Transverse colon (tissue), 3 donors: ENCODE data around the gene AMACR.

Experiments used
- EP300 ChIP-seq: sonication (generic); formaldehyde crosslinking; IDR thresholded peaks from one replicate; pipeline ENCODE4 v1.6.1; 2017; ENCODE audit warnings: antibody characterized with exemption, low read depth
- POLR2A ChIP-seq: fragments of 450-650 bp; IDR thresholded peaks from one replicate; pipeline ENCODE4 v1.6.1; 2016; ENCODE audit warnings: antibody characterized with exemption, mild to moderate bottlenecking, moderate library complexity
- TF ChIP-seq, protein P1 (sequence below), 5 experiments: fragments of 200-600 bp in 3 of 5; fragments of 450-650 bp in 2 of 5; sonication (generic) in 3 of 5; IDR thresholded peaks; 1 replicate in 2 of 5; 2 replicates in 3 of 5; pipeline ENCODE4 v1.5.1; 2016 to 2017; ENCODE audit warnings: antibody characterized with exemption in 5 of 5, inconsistent platforms in 3 of 5, mild to moderate bottlenecking in 2 of 5, moderate library complexity in 1 of 5

DNA sequence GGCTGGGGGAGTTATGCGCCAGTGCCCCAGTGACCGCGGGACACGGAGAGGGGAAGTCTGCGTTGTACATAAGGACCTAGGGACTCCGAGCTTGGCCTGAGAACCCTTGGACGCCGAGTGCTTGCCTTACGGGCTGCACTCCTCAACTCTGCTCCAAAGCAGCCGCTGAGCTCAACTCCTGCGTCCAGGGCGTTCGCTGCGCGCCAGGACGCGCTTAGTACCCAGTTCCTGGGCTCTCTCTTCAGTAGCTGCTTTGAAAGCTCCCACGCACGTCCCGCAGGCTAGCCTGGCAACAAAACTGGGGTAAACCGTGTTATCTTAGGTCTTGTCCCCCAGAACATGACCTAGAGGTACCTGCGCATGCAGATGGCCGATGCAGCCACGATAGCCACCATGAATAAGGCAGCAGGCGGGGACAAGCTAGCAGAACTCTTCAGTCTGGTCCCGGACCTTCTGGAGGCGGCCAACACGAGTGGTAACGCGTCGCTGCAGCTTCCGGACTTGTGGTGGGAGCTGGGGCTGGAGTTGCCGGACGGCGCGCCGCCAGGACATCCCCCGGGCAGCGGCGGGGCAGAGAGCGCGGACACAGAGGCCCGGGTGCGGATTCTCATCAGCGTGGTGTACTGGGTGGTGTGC lies 71.4 kb downstream of the AMACR start, which contains the start of gene RXFP3:
- TF ChIP-seq, protein P1, sequence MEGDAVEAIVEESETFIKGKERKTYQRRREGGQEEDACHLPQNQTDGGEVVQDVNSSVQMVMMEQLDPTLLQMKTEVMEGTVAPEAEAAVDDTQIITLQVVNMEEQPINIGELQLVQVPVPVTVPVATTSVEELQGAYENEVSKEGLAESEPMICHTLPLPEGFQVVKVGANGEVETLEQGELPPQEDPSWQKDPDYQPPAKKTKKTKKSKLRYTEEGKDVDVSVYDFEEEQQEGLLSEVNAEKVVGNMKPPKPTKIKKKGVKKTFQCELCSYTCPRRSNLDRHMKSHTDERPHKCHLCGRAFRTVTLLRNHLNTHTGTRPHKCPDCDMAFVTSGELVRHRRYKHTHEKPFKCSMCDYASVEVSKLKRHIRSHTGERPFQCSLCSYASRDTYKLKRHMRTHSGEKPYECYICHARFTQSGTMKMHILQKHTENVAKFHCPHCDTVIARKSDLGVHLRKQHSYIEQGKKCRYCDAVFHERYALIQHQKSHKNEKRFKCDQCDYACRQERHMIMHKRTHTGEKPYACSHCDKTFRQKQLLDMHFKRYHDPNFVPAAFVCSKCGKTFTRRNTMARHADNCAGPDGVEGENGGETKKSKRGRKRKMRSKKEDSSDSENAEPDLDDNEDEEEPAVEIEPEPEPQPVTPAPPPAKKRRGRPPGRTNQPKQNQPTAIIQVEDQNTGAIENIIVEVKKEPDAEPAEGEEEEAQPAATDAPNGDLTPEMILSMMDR (IDR thresholded peaks at IDR 0.05) = no peak
- TF ChIP-seq POLR2A = no peak
- no peak for TF ChIP-seq EP300
